Vagina (tissue), 2 donors: ENCODE results near the gene NELL1.

Source experiments
- POLR2A ChIP-seq, 2 donors: fragments of 450-650 bp; IDR thresholded peaks; one replicate each; pipeline ENCODE4 v1.6.1; 2017; ENCODE audit warnings: antibody characterized with exemption in 2 of 2, mild to moderate bottlenecking in 2 of 2, moderate library complexity in 2 of 2
- TF ChIP-seq, protein P1 (sequence below), 3 experiments: fragments of 450-650 bp in 2 of 3; fragments of 200-600 bp in 1 of 3; sonication (generic) in 1 of 3; IDR thresholded peaks; one replicate each; pipeline ENCODE4 v1.5.1; 2017 to 2019; ENCODE audit warnings: antibody characterized with exemption in 3 of 3, mild to moderate bottlenecking in 2 of 3, moderate library complexity in 2 of 3

DNA sequence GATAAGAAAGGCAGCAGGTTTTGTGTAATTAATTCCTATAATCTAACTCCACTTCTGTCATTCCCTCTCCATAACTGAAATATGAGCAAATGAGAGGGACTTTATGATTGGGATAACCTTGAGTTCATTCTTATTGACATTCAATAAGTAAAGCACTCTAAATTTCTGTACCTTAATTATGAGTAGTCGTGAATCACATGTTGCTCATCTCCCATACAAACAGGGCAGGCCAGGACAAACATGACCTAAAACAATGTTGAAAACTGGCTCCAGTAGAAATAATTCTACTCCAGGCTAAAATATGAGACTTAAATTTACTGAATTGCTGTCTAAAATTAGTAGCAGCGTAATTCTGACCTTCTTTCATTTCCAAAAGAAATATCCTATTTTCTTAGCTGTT, 505.4 kb downstream of the NELL1 start:
- TF ChIP-seq, protein P1, sequence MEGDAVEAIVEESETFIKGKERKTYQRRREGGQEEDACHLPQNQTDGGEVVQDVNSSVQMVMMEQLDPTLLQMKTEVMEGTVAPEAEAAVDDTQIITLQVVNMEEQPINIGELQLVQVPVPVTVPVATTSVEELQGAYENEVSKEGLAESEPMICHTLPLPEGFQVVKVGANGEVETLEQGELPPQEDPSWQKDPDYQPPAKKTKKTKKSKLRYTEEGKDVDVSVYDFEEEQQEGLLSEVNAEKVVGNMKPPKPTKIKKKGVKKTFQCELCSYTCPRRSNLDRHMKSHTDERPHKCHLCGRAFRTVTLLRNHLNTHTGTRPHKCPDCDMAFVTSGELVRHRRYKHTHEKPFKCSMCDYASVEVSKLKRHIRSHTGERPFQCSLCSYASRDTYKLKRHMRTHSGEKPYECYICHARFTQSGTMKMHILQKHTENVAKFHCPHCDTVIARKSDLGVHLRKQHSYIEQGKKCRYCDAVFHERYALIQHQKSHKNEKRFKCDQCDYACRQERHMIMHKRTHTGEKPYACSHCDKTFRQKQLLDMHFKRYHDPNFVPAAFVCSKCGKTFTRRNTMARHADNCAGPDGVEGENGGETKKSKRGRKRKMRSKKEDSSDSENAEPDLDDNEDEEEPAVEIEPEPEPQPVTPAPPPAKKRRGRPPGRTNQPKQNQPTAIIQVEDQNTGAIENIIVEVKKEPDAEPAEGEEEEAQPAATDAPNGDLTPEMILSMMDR (IDR thresholded peaks at IDR 0.05): no peak
- no peak for TF ChIP-seq POLR2A (IDR thresholded peaks at IDR 0.05)
